OCI-LY7 (cell line): ENCODE measurements around the gene AGAP9. TPM values are rescaled to one million over a fixed set of nuclear protein-coding genes. Genes with fewer than 3 reads are reported as not detected.
"Not testable (repeated sequence)": the region's sequence is repeated elsewhere in the genome, so short reads cannot be mapped to it uniquely, and the experiment has no call there.

Source experiments
- BruUV-seq: library from RNA; stranded (reverse); fragments of 400-500 nt; replicated peaks from 2 replicates; lab custom pipeline; 2021; lab: Mats Ljungman, UMichigan
- CTCF ChIA-PET: fragments of 300-600 bp; sonication (Branson Sonifier 250); formaldehyde crosslinking; loops from one replicate; lab custom pipeline; 2022; ENCODE audit warnings: antibody characterized with exemption; ENCODE audit not compliant: unreplicated experiment; lab: Charles Lee
- POLR2A ChIA-PET: fragments of 300-600 bp; sonication (Branson Sonifier 250); formaldehyde crosslinking; loops from one replicate; lab custom pipeline; 2022; ENCODE audit warnings: antibody characterized with exemption; lab: Charles Lee
- DNase-seq: peaks from one replicate; pipeline ENCODE4 v3.0.0-alpha.2; 2015; ENCODE audit warnings: low spot score
- H2AFZ ChIP-seq: fragments of 200-600 bp; sonication (generic), shearing (Covaris generic); 2 replicates; pipeline ENCODE4 v1.6.1; 2014; ENCODE audit warnings: mild to moderate bottlenecking, antibody characterized with exemption, low read length, moderate library complexity
- H3K27ac ChIP-seq: fragments of 200-600 bp; sonication (generic); 2 replicates; pipeline ENCODE4 v1.5.1; 2014; ENCODE audit warnings: mixed run types, low read depth, mild to moderate bottlenecking, moderate library complexity, low read length, inconsistent platforms; ENCODE audit not compliant: poor library complexity, severe bottlenecking
- H3K36me3 ChIP-seq: fragments of 200-600 bp; sonication (generic); 2 replicates; pipeline ENCODE4 v1.6.1; 2014; ENCODE audit warnings: mild to moderate bottlenecking, antibody characterized with exemption, low read length, moderate library complexity, mixed read lengths; ENCODE audit not compliant: insufficient read depth
- H3K4me1 ChIP-seq: fragments of 200-600 bp; sonication (generic); 2 replicates; pipeline ENCODE4 v1.5.1; 2014; ENCODE audit warnings: mild to moderate bottlenecking, low read length; ENCODE audit not compliant: insufficient read depth, poor library complexity, severe bottlenecking
- H3K4me2 ChIP-seq: fragments of 200-600 bp; sonication (generic); 2 replicates; pipeline ENCODE4 v1.6.1; 2014; ENCODE audit warnings: mild to moderate bottlenecking, low read length
- H3K4me3 ChIP-seq: fragments of 200-600 bp; sonication (generic); 2 replicates; pipeline ENCODE4 v1.5.1; 2014; ENCODE audit warnings: mild to moderate bottlenecking, low read depth, low read length; ENCODE audit not compliant: poor library complexity, severe bottlenecking
- H3K79me2 ChIP-seq: fragments of 200-600 bp; sonication (generic); 2 replicates; pipeline ENCODE4 v1.6.1; 2016; ENCODE audit warnings: low read depth, mild to moderate bottlenecking, low read length, moderate library complexity, mixed read lengths; ENCODE audit not compliant: insufficient read depth
- H3K9me2 ChIP-seq: fragments of 200-600 bp; sonication (generic); 2 replicates; pipeline ENCODE4 v1.6.1; 2016; ENCODE audit warnings: mild to moderate bottlenecking, low read length, mixed read lengths; ENCODE audit not compliant: insufficient read depth
- H3K9me3 ChIP-seq: fragments of 200-600 bp; sonication (generic); 2 replicates; pipeline ENCODE4 v1.6.1; 2014; ENCODE audit warnings: mild to moderate bottlenecking, mixed run types, low read length, mixed read lengths
- H4K20me1 ChIP-seq: fragments of 200-600 bp; sonication (generic); 2 replicates; pipeline ENCODE4 v1.6.1; 2014; ENCODE audit warnings: mild to moderate bottlenecking, antibody characterized with exemption, low read length, moderate library complexity, mixed read lengths; ENCODE audit not compliant: insufficient read depth
- intact Hi-C: fragments of 100-400 bp; cut with micrococcal nuclease; formaldehyde crosslinking; loops from one replicate; pipeline ENCODE4 v1.10.0; 2022; ENCODE audit not compliant: unreplicated experiment
- total RNA-seq, 2 experiments: library from RNA; depleted of rRNA in 1 of 2; stranded (reverse); fragments of >200 nt in 1 of 2; shearing (Covaris generic) in 1 of 2; gene quantifications; 2 replicates each; pipeline ENCODE4 v1.2.3, GENCODE V29; 2014 to 2022

AGAP9 gene
- total RNA-seq, 2 experiments from 2014 or later = 4.8 to 7.6 TPM

GRCh38 chr10:47473516-47473915 is 49.9 kb downstream of the AGAP9 start:
- DNase-seq, H3K27ac ChIP-seq, H3K4me1 ChIP-seq, H2AFZ ChIP-seq, H3K4me3 ChIP-seq, H4K20me1 ChIP-seq, H3K4me2 ChIP-seq, intact Hi-C loops, H3K9me2 ChIP-seq, CTCF ChIA-PET, H3K36me3 ChIP-seq, H3K9me3 ChIP-seq, POLR2A ChIA-PET, BruUV-seq, H3K79me2 ChIP-seq: not testable (repeated sequence)

- CTCF ChIA-PET, DNase-seq, H3K4me1 ChIP-seq, POLR2A ChIA-PET, BruUV-seq, H3K4me2 ChIP-seq, H3K79me2 ChIP-seq, H2AFZ ChIP-seq, H3K27ac ChIP-seq, H3K9me2 ChIP-seq, H3K36me3 ChIP-seq, H3K4me3 ChIP-seq, H4K20me1 ChIP-seq, H3K9me3 ChIP-seq, intact Hi-C loops: not testable (repeated sequence)
Measured at GRCh38 chr10:47472647-47473046, 50.8 kb downstream of the AGAP9 start.

- H3K4me2 ChIP-seq, H3K4me3 ChIP-seq, H3K9me2 ChIP-seq, intact Hi-C loops, CTCF ChIA-PET, H3K79me2 ChIP-seq, POLR2A ChIA-PET, H3K4me1 ChIP-seq, H3K27ac ChIP-seq, H3K9me3 ChIP-seq, H2AFZ ChIP-seq, H3K36me3 ChIP-seq, DNase-seq, BruUV-seq, H4K20me1 ChIP-seq: not testable (repeated sequence)
Measured at GRCh38 chr10:47472072-47472471, 51.4 kb downstream of the AGAP9 start.

GRCh38 chr10:47468731-47469528 is 54.5 kb downstream of the AGAP9 start:
- H3K27ac ChIP-seq, H4K20me1 ChIP-seq, H3K4me2 ChIP-seq, intact Hi-C loops, DNase-seq, H3K4me1 ChIP-seq, H2AFZ ChIP-seq, H3K9me3 ChIP-seq, POLR2A ChIA-PET, H3K36me3 ChIP-seq, H3K9me2 ChIP-seq, BruUV-seq, H3K4me3 ChIP-seq, CTCF ChIA-PET, H3K79me2 ChIP-seq: not testable (repeated sequence)

GRCh38 chr10:47467957-47468356 is 55.5 kb downstream of the AGAP9 start:
- H3K79me2 ChIP-seq, BruUV-seq, H3K4me2 ChIP-seq, DNase-seq, H3K4me3 ChIP-seq, CTCF ChIA-PET, POLR2A ChIA-PET, intact Hi-C loops, H3K4me1 ChIP-seq, H3K36me3 ChIP-seq, H3K9me2 ChIP-seq, H3K9me3 ChIP-seq, H4K20me1 ChIP-seq, H3K27ac ChIP-seq, H2AFZ ChIP-seq: not testable (repeated sequence)

GRCh38 chr10:47467458-47467857 is 56.0 kb downstream of the AGAP9 start:
- CTCF ChIA-PET, H3K9me2 ChIP-seq, H3K4me1 ChIP-seq, H4K20me1 ChIP-seq, H3K9me3 ChIP-seq, H3K4me2 ChIP-seq, H3K4me3 ChIP-seq, H3K27ac ChIP-seq, H3K36me3 ChIP-seq, DNase-seq, BruUV-seq, POLR2A ChIA-PET, H3K79me2 ChIP-seq, H2AFZ ChIP-seq, intact Hi-C loops: not testable (repeated sequence)
